ENCODE data around the gene UGGT1. TPM values are rescaled to one million over a fixed set of nuclear protein-coding genes. Genes with fewer than 3 reads are reported as not detected.

UGGT1 gene
- total and polyA plus RNA-seq, 9 of the 15 experiments (the other 6 are each of a cell fraction or from before 2014, with no cell fraction given) = 5.1 to 56.4 (median 37.9) TPM

DNA sequence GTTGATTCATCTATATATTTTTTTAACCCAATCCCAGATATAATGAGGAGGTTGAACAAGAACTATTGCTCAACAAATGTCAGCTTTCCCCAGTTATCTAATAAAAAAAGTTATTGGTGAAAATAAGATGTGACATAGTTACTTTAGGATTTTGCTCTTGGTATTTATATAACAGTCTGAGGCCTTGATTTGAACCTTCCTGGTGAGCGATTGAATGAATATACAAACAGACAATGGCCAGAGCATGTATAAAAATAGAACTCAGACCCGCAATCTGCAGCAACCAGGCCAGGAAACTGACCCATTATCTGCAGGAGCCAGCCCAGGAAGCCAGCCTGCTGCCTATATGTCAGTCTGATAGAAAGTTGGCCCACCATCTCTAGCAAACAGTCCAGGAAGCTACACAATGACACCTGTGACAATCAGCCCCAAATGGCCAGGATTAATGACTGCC lies 146.1 kb downstream of the UGGT1 start (continued):
- TF ChIP-seq NCOR1 (IDR thresholded peaks at IDR 0.05) = peak; percentile 67

DNA sequence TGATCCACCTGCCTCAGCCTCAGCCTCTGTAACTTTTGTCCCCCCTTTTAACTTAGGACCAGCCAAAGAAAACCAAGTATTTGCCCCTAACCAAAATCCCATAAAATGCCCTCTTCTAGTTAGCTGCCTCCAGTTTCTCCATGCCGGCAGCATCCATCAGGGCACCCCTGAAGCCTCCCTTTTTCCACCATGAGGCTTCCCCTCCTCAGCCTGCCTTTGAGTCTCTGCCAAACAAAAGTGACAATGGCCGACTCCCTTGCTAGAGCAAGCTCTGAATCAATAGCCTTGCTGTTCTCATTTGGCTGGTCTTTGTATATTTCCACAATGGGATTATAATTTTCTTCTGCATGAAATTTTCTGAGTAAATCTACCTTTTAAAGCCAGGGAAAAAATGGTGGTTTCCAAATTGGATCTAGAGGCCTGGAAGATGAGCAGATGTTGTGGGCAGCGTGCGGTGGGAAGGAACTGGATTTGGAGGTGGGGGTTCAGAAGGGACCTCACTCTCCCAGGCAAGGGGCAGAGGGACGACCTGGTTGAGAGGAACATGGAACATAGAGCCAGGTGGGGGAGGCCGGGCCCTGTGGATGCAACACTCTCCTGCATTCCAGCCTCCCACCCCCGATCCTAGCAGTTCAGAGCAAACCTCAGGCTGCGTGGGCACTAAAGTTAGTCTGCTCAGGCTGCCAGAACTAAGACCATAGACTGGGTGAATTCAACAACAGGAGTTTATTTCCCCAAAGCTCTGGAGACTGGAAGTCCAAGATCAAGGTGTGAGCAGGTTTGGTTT lies 147.1 kb downstream of the UGGT1 start:
- ATAC-seq = no peak
- no peak for FAIRE-seq
- no peak overlapping the region for H2AFZ ChIP-seq (ENCODE audit: low read depth, low read length)
- POLR2A ChIA-PET = interaction anchor here (0.7 kb wide), 1 partner anchor 112 kb away, joined by 3 read pairs; no protein-coding TSS in a partner anchor
- H3K4me2 ChIP-seq (ENCODE audit: insufficient read depth, low read length) = no peak overlapping the region
- H3K9me3 ChIP-seq (replicated peaks; ENCODE audit: control insufficient read depth, insufficient read depth, low read depth, low read length) = no peaks in the 10 kb centered on the region; the same call in 1 of the 2 replicates
- peaks cover 9 to 61% of the 10 kb centered on the region in 2 experiments; a peak in 3 of 5 replicates for H3K27me3 ChIP-seq (ENCODE audit: control insufficient read depth in 2 of 2, insufficient read depth in 2 of 2, low read length in 2 of 2)
- 16% methylated on average over 7 of the region's 8 CpGs for WGBS (ENCODE audit: insufficient coverage, low coverage, missing lambda C conversion rate)
- no peaks in the 10 kb centered on the region for H3K9me1 ChIP-seq (ENCODE audit: control insufficient read depth, insufficient read depth, low read length)
- BruUV-seq (replicated peaks) = no TSS peak
- H3K4me1 ChIP-seq (replicated peaks in 1 of 2; ENCODE audit: control insufficient read depth in 2 of 2, insufficient read depth in 2 of 2, low read length in 2 of 2) = peaks cover 0 to 10% of the 10 kb centered on the region in 2 experiments; a peak in 2 of 5 replicates
- no peak for DNase-seq (ENCODE audit: extremely low read depth in 1 of 4, low spot score in 3 of 4)
- no peak overlapping the region for H3K27ac ChIP-seq (ENCODE audit: extremely low read depth, low read depth, low read length)
- in situ Hi-C loops (cut with MboI) = loop anchor here (10.0 kb wide), 1 partner anchor 173 kb away; no protein-coding TSS in a partner anchor
- H3K36me3 ChIP-seq (ENCODE audit: control insufficient read depth, insufficient read depth, low read length) = no peaks in the 10 kb centered on the region
- TF ChIP-seq, protein P1, sequence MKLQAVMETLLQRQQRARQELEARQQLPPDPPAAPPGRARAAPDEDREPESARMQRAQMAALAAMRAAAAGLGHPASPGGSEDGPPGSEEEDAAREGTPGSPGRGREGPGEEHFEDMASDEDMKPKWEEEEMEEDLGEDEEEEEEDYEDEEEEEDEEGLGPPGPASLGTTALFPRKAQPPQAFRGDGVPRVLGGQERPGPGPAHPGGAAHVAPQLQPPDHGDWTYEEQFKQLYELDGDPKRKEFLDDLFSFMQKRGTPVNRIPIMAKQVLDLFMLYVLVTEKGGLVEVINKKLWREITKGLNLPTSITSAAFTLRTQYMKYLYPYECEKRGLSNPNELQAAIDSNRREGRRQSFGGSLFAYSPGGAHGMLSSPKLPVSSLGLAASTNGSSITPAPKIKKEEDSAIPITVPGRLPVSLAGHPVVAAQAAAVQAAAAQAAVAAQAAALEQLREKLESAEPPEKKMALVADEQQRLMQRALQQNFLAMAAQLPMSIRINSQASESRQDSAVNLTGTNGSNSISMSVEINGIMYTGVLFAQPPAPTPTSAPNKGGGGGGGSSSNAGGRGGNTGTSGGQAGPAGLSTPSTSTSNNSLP (IDR thresholded peaks at IDR 0.05; ENCODE audit: borderline replicate concordance, low read depth, low read length) = no peak
- TF ChIP-seq E4F1 (CRISPR knock-in tag; IDR thresholded peaks at IDR 0.05; ENCODE audit: borderline replicate concordance) (no peak), HDAC1 (IDR thresholded peaks at IDR 0.05) (no peak), TAL1 (IDR thresholded peaks at IDR 0.05) (no peak)
- intact Hi-C loops (cut with micrococcal nuclease) = no loop called here
- no peaks in the 10 kb centered on the region for H4K20me1 ChIP-seq (replicated peaks; ENCODE audit: control insufficient read depth, insufficient read depth, low read length)
- H3K79me2 ChIP-seq (ENCODE audit: control insufficient read depth, insufficient read depth, low read length) = no peaks in the 10 kb centered on the region
- no peak overlapping the region for H3K4me3 ChIP-seq
- CTCF ChIA-PET (ENCODE audit: low intra/inter-chr PET ratio) = no interaction called here
- H3K9ac ChIP-seq (ENCODE audit: insufficient read depth in 1 of 2, low read depth in 2 of 2, low read length in 2 of 2) = no peak overlapping the region
